ENCODE results near the gene TGFB2.

DNA sequence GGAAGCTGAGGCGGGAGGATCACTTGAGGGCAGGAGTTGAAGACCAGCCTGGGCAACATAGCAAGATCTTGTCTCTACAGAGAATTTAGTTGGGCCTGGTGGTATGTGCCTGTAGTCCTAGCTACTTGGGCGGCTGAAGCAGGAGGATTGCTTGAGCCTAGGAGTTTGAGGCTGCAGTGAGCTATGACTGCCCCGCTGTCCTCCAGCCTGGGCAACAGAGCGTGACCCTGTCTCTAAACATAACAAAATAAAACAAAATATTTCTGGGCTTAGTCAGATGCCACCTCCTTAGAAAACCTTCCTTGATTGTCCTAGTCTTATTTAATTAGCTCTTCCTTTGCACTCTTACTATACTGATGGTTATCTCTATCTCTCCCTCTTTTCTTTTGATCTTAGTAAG is 8.5 kb downstream of the TGFB2 start:
- TF ChIP-seq, protein P1, sequence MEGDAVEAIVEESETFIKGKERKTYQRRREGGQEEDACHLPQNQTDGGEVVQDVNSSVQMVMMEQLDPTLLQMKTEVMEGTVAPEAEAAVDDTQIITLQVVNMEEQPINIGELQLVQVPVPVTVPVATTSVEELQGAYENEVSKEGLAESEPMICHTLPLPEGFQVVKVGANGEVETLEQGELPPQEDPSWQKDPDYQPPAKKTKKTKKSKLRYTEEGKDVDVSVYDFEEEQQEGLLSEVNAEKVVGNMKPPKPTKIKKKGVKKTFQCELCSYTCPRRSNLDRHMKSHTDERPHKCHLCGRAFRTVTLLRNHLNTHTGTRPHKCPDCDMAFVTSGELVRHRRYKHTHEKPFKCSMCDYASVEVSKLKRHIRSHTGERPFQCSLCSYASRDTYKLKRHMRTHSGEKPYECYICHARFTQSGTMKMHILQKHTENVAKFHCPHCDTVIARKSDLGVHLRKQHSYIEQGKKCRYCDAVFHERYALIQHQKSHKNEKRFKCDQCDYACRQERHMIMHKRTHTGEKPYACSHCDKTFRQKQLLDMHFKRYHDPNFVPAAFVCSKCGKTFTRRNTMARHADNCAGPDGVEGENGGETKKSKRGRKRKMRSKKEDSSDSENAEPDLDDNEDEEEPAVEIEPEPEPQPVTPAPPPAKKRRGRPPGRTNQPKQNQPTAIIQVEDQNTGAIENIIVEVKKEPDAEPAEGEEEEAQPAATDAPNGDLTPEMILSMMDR (IDR thresholded peaks at IDR 0.05): no peak
- no peak for TF ChIP-seq POLR2A (IDR thresholded peaks at IDR 0.05)
